K562 treated with DMSO at 1 percent for 12 hours (cell line): ENCODE results near the gene SMCO1. TPM values are rescaled to one million over a fixed set of nuclear protein-coding genes. Genes with fewer than 3 reads are reported as not detected.

Source experiments
- total RNA-seq: library from RNA; unstranded; fragments of 300-600 nt; gene quantifications from 2 replicates; pipeline ENCODE4 v1.2.3, GENCODE V29; 2022; ENCODE audit not compliant: insufficient read depth

The SMCO1 gene
- total RNA-seq = not detected in 2 replicates

DNA sequence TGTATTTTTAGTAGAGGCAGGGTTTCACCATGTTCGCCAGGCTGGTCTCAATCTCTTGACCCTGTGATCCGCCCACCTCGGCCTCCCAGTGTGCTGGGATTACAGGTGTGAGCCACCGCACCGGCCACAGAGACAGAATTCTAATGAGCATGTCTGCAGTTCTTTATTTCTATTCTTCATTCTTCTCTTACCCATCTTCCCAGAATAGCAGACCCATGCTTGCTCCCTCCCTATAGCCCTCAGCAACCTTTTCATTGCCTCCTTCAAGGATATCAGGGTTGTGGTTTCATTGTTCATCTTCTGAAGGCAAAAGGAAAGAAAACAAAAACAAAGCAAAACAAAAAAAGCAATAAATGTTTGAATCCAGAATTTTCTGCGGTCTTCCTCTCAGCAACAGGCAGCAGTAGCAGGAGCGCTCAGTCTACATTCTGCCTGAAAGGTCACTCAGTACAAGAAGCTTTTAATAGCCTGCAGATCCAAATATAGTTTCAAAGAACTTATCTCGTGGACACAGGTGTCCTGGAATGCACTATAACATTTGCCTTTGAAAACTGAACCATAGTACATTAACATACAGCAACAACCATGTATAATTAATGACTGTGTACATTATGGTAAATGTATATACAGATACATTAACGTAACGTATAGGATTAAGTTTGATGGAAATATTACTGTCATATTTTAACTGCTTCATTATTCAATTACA, at the start of gene SMCO1:
TSS of gene SMCO1 (minus strand) at position 434 of the 709 bp plus-strand sequence. CDS start at position 297, 137 bp downstream.

GRCh38 chr3:196503196-196504076, 11.7 kb downstream of the SMCO1 start, which contains the start of gene RNF168:
RNF168 (minus strand) TSS chr3:196503768; CDS start chr3:196503173, 595 bp downstream.

Other genes starting within 250 kb of the SMCO1 start
- 23.9 and 59.8 TPM in 2 replicates for gene PCYT1A, start 227.6 kb downstream of the SMCO1 start, total RNA-seq
- 12.3 and 29.8 TPM in 2 replicates for gene DYNLT2B, start 197.1 kb downstream of the SMCO1 start, total RNA-seq
- 3.6 and 14.1 TPM in 2 replicates for gene TM4SF19, start 177.0 kb downstream of the SMCO1 start, total RNA-seq
- 3.9 and 17.1 TPM in 2 replicates for gene UBXN7, start 82.9 kb downstream of the SMCO1 start, total RNA-seq
- 7.1 and 18.0 TPM in 2 replicates for gene RNF168, start 11.6 kb downstream of the SMCO1 start, total RNA-seq
- gene WDR53, start 53.2 kb upstream of the SMCO1 start, total RNA-seq = 21.3 and 25.1 TPM in 2 replicates
- 5.0 and 15.3 TPM in 2 replicates for gene FBXO45, start 53.3 kb upstream of the SMCO1 start, total RNA-seq
- 9.0 and 14.0 TPM in 2 replicates for gene NRROS, start 124.3 kb upstream of the SMCO1 start, total RNA-seq
- gene CEP19, start 196.9 kb upstream of the SMCO1 start, total RNA-seq = 2.8 and 4.8 TPM in 2 replicates
- gene PIGX, start 197.0 kb upstream of the SMCO1 start, total RNA-seq = 28.6 and 38.1 TPM in 2 replicates
- 9.5 and 36.4 TPM in 2 replicates for gene PAK2, start 224.5 kb upstream of the SMCO1 start, total RNA-seq